B cell (primary cell): Measurements from ENCODE around the gene AQP5. TPM values are rescaled to one million over a fixed set of nuclear protein-coding genes. Genes with fewer than 3 reads are reported as not detected.

ENCODE experiments used
- ATAC-seq: fragments of 200-7000 bp; cut with Tn5 transposase; one replicate; pipeline ENCODE4 v1.10.0; 2021; ENCODE audit warnings: low read depth, mild to moderate bottlenecking, moderate number of reproducible peaks, moderate library complexity
- CTCF ChIA-PET: fragments of 350-600 bp; sonication (Branson Sonifier 250); formaldehyde crosslinking; loops from one replicate; lab custom pipeline; 2021; ENCODE audit warnings: antibody characterized with exemption, inconsistent platforms; lab: Charles Lee
- POLR2A ChIA-PET: fragments of 350-600 bp; sonication (Branson Sonifier 250); formaldehyde crosslinking; loops from one replicate; lab custom pipeline; 2021; ENCODE audit warnings: antibody characterized with exemption; lab: Charles Lee
- DNase-seq: peaks from one replicate; pipeline ENCODE4 v3.0.0; 2013
- H2AFZ ChIP-seq: 2 replicates; pipeline ENCODE4 v1.6.1; 2012; ENCODE audit warnings: mild to moderate bottlenecking, low read depth, low read length; ENCODE audit not compliant: insufficient read depth, poor library complexity, severe bottlenecking
- H3K27ac ChIP-seq, 2 donors: 1 replicate in 1 of 2; 2 replicates in 1 of 2; pipeline ENCODE4 v1.5.1; 2012 to 2013; ENCODE audit warnings: low read length in 2 of 2, mild to moderate bottlenecking in 2 of 2, moderate library complexity in 1 of 2
- H3K27me3 ChIP-seq, 4 experiments: fragments of 200-600 bp in 1 of 4; sonication (generic) in 1 of 4; replicated peaks in 1 of 4; 1 replicate in 2 of 4; 2 replicates in 2 of 4; pipeline versions ENCODE4 v1.6.1 to v1.7.0; 2013 to 2016; ENCODE audit warnings: low read length in 3 of 4, mild to moderate bottlenecking in 2 of 4, mixed read lengths in 1 of 4, moderate library complexity in 1 of 4; ENCODE audit not compliant: insufficient read depth in 4 of 4, control insufficient read depth in 3 of 4; ENCODE audit errors: control extremely low read depth in 1 of 4
- H3K36me3 ChIP-seq, 2 experiments: replicated peaks in 1 of 2; 1 replicate in 1 of 2; 2 replicates in 1 of 2; pipeline versions ENCODE4 v1.6.1 to v1.7.1; 2013; ENCODE audit warnings: low read length in 1 of 2; ENCODE audit not compliant: insufficient read depth in 2 of 2, control insufficient read depth in 1 of 2; ENCODE audit errors: control extremely low read depth in 1 of 2, extremely low read depth in 1 of 2
- H3K4me1 ChIP-seq, 2 donors: fragments of 200-600 bp in 1 of 2; sonication (generic) in 1 of 2; 1 replicate in 1 of 2; 2 replicates in 1 of 2; pipeline versions ENCODE4 v1.5.1 to v1.6.1; 2013 to 2017; ENCODE audit warnings: low read length in 2 of 2; ENCODE audit not compliant: control insufficient read depth in 2 of 2, insufficient read depth in 2 of 2
- H3K4me2 ChIP-seq: replicated peaks from 2 replicates; pipeline ENCODE3; 2012; ENCODE audit warnings: mild to moderate bottlenecking, low read depth, low read length; ENCODE audit not compliant: poor library complexity, severe bottlenecking
- H3K4me3 ChIP-seq, 5 experiments: fragments of 200-600 bp in 1 of 5; sonication (generic) in 1 of 5; 1 replicate in 3 of 5; 2 replicates in 2 of 5; pipeline versions ENCODE4 v1.5.1 to v1.7.0; 2011 to 2016; ENCODE audit warnings: low read length in 4 of 5, mild to moderate bottlenecking in 4 of 5, low read depth in 2 of 5, control low read depth in 1 of 5, moderate library complexity in 1 of 5; ENCODE audit not compliant: insufficient read depth in 1 of 5; ENCODE audit errors: control extremely low read depth in 1 of 5, extremely low read depth in 1 of 5
- H3K79me2 ChIP-seq: fragments of 200-600 bp; sonication (generic); one replicate; pipeline ENCODE4 v1.6.0; 2016; ENCODE audit warnings: low read length; ENCODE audit not compliant: control insufficient read depth, insufficient read depth
- H3K9ac ChIP-seq: fragments of 200-600 bp; sonication (generic); 2 replicates; pipeline ENCODE4 v1.6.1; 2017; ENCODE audit warnings: mild to moderate bottlenecking, low read length, moderate library complexity
- H3K9me3 ChIP-seq, 3 donors: one replicate each; pipeline versions ENCODE4 v1.6.1 to v1.7.1; 2013; ENCODE audit warnings: low read length in 2 of 3; ENCODE audit not compliant: control insufficient read depth in 2 of 3, insufficient read depth in 1 of 3; ENCODE audit errors: control extremely low read depth in 1 of 3
- H4K20me1 ChIP-seq: 2 replicates; pipeline ENCODE4 v1.6.0; 2012; ENCODE audit warnings: mild to moderate bottlenecking, low read length; ENCODE audit not compliant: insufficient read depth, control insufficient read depth, poor library complexity, severe bottlenecking
- H3K27ac Mint-ChIP-seq: one replicate; pipeline ENCODE4 v1.8.0; 2021; ENCODE audit warnings: mixed read lengths
- H3K27me3 Mint-ChIP-seq: one replicate; pipeline ENCODE4 v1.8.0; 2021; ENCODE audit warnings: mixed read lengths
- H3K4me1 Mint-ChIP-seq: one replicate; pipeline ENCODE4 v1.8.0; 2021; ENCODE audit warnings: mixed read lengths
- H3K4me3 Mint-ChIP-seq: one replicate; pipeline ENCODE4 v1.8.0; 2021; ENCODE audit warnings: mixed read lengths
- H3K9me3 Mint-ChIP-seq: one replicate; pipeline ENCODE4 v1.8.0; 2022; ENCODE audit warnings: mixed read lengths; ENCODE audit not compliant: insufficient read depth
- EZH2 ChIP-seq: IDR thresholded peaks from 2 replicates; pipeline ENCODE4 v1.6.1; 2012; ENCODE audit warnings: borderline replicate concordance, low read depth, mild to moderate bottlenecking, moderate library complexity, low read length; ENCODE audit not compliant: insufficient read depth, poor library complexity, severe bottlenecking
- WGBS: methylation state at CpG from one replicate; pipeline ENCODE4 v1.1.5; 2013; ENCODE audit warnings: missing lambda C conversion rate; ENCODE audit not compliant: insufficient coverage; 5-methylcytosine and 5-hydroxymethylcytosine counted together
- intact Hi-C: fragments of 100-400 bp; cut with micrococcal nuclease; formaldehyde crosslinking; loops from one replicate; pipeline ENCODE4 v1.10.0; 2022
- polyA plus RNA-seq: library from polyadenylated mRNA; depleted of rRNA; stranded (reverse); fragments of >200 nt; gene quantifications from 2 replicates; pipeline ENCODE4 v1.2.3, GENCODE V29; 2012
- total RNA-seq, 2 donors: library from RNA; stranded (reverse); fragments of 120-200 nt in 1 of 2; gene quantifications; 1 replicate in 1 of 2; 2 replicates in 1 of 2; pipeline versions ENCODE4 v1.2.3 to v1.2.4, GENCODE V29; 2013 to 2022
- TF ChIP-seq, protein P1 (sequence below): fragments of 200-600 bp; IDR thresholded peaks from one replicate; pipeline ENCODE4 v1.8.0; 2022; ENCODE audit warnings: antibody characterized with exemption, mild to moderate bottlenecking

The AQP5 gene
- total and polyA plus RNA-seq, 2 donors (not counting 1 experiment from before 2014, with no cell fraction given) = not detected

DNA sequence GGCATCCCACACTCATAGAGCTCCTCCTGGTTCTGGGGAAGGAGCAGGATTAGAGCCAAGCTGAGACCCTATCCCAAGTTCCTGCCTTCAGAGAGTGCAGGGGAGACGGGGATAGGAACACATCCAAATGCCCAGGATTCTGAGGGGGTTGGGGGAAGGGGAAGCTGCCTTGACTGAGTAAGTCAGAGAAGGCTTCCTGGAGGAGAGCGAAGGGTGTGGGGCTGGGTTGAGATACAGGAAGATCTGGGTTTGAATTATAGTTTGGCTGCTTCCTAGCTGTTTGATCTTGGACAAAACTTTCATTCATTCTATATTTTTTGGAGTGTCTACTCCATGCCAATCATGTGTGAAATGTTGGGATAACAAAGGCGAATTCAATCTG is 19.2 kb upstream of the AQP5 start:
- Mint-ChIP-seq H3K27me3 (peaks cover 8% of the 10 kb centered on the region), H3K9me3 (no peaks in the 10 kb centered on the region), H3K4me3 (no peak overlapping the region), H3K27ac (no peak overlapping the region), H3K4me1 (peaks cover 15% of the 10 kb centered on the region)
- no peak for DNase-seq
- H3K79me2 ChIP-seq = no peaks in the 10 kb centered on the region
- H3K4me1 ChIP-seq = peaks cover 0 to 8% of the 10 kb centered on the region in 2 donors
- no peak for TF ChIP-seq EZH2
- TF ChIP-seq, protein P1, sequence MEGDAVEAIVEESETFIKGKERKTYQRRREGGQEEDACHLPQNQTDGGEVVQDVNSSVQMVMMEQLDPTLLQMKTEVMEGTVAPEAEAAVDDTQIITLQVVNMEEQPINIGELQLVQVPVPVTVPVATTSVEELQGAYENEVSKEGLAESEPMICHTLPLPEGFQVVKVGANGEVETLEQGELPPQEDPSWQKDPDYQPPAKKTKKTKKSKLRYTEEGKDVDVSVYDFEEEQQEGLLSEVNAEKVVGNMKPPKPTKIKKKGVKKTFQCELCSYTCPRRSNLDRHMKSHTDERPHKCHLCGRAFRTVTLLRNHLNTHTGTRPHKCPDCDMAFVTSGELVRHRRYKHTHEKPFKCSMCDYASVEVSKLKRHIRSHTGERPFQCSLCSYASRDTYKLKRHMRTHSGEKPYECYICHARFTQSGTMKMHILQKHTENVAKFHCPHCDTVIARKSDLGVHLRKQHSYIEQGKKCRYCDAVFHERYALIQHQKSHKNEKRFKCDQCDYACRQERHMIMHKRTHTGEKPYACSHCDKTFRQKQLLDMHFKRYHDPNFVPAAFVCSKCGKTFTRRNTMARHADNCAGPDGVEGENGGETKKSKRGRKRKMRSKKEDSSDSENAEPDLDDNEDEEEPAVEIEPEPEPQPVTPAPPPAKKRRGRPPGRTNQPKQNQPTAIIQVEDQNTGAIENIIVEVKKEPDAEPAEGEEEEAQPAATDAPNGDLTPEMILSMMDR = no peak
- H3K9ac ChIP-seq = no peak overlapping the region
- no peaks in the 10 kb centered on the region for H4K20me1 ChIP-seq
- no peak overlapping the region for H3K4me3 ChIP-seq
- ATAC-seq = no peak
- no peak overlapping the region for H3K27ac ChIP-seq
- no peak overlapping the region for H3K4me2 ChIP-seq
- WGBS = 94% methylated on average over 2 of the region's 3 CpGs
- peaks cover 0 to 5% (median 2%) of the 10 kb centered on the region in 4 experiments for H3K27me3 ChIP-seq
- ChIA-PET POLR2A (no interaction called here), CTCF (interaction anchor here (2.0 kb wide), 1 partner anchor 24 kb away, joined by 9 read pairs; no protein-coding TSS in a partner anchor)
- no peaks in the 10 kb centered on the region for H3K36me3 ChIP-seq
- no peak overlapping the region for H2AFZ ChIP-seq
- H3K9me3 ChIP-seq = no peaks in the 10 kb centered on the region
- intact Hi-C loops = no loop called here

DNA sequence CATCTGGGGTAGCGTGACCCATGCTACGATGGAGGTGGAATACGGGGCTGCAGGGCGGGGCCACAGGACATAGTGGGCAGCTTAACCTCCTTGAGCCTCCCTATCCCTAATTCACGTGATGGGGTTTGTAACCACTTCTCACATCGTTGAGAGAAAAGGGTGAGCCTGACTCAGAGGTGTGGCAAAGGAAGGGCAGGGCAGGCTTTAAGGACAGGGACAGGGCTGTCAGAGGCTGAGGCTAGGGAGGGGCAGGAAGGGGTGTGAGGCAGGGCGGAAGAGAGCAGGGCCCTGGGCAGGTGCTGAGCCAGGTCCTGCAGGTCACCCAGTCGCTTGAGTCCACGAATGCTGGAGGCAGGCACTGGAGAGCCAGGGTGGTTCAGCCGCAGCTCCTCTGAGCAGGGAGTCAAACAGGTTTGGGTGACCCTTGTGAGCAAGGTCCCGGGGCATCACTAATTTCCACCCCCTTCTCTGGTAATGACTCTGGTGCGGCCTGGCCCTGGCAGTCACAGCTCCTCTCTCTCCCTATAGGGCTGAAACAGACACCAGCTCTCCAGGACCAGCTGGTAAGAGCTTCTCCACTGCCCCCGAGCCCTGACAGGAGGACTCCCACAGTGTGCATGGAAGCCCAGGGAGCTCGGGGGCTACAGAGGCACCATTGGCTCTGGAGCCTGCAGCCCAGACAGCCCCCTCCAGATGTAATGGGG is 18.6 kb upstream of the AQP5 start:
- ATAC-seq (no peak), DNase-seq (no peak)
- ChIA-PET POLR2A (no interaction called here), CTCF (interaction anchor here (0.6 to 2.0 kb wide), 3 partner anchors 9 to 160 kb away, joined by 3 to 9 read pairs (median 3); no protein-coding TSS in a partner anchor)
- Histone ChIP-seq H3K9me3 (no peaks in the 10 kb centered on the region), H3K27ac (no peak overlapping the region), H3K4me2 (no peak overlapping the region), H3K79me2 (no peaks in the 10 kb centered on the region), H3K27me3 (peaks cover 0 to 7% (median 2%) of the 10 kb centered on the region in 4 experiments), H3K36me3 (no peaks in the 10 kb centered on the region), H3K9ac (no peak overlapping the region), H3K4me3 (no peak overlapping the region), H4K20me1 (no peaks in the 10 kb centered on the region), H2AFZ (no peak overlapping the region), H3K4me1 (peaks cover 0 to 8% of the 10 kb centered on the region in 2 donors)
- intact Hi-C loops = no loop called here
- Mint-ChIP-seq H3K9me3 (no peaks in the 10 kb centered on the region), H3K4me3 (no peak overlapping the region), H3K27me3 (peaks cover 12% of the 10 kb centered on the region), H3K27ac (no peak overlapping the region), H3K4me1 (peaks cover 15% of the 10 kb centered on the region)
- TF ChIP-seq, protein P1 = no peak
- TF ChIP-seq EZH2 = no peak
- 87% methylated on average over 12 of the region's 14 CpGs for whole genome bisulfite sequencing
